ENCODE results near the gene IGLL5. TPM values are rescaled to one million over a fixed set of nuclear protein-coding genes. Genes with fewer than 3 reads are reported as not detected.

Gene IGLL5
- total and polyA plus RNA-seq, 9 of the 15 experiments (the other 6 are each of a cell fraction or from before 2014, with no cell fraction given), result not detected

DNA sequence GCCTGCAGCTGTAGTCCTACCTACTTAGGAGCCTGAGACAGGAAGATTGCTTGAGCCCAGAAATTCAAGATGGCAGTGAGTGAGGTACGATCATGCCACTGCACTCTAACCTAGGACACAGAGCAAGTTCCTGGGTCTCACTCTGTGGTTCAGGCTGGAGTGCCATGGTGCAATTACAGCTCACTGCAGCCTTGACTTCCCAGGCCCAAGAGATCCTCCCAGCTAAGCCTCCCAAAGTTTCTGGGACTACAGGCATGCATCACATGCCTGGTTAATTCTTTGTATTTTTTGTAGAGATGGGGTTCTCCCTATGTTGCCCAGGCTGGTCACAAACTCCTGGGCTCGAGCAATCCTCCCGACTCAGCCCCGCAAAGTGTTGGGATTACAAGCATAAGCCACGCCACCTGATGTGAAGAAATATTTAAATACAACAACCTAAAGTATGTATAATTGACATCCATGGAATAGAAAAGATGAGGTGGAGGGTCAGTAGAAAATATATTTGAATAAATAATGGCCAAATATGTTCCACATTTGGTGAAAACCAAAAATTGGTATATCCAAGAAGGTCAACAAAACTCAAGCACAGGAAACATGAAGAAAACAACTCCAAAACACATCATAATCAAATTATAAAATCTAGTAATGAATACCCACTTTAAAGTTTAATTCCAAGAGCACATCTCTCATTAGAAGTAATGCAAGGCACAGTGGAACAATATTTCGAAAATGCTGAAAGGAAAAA is 47.9 kb upstream of the IGLL5 start:
- Histone ChIP-seq H3K4me3 (no peak overlapping the region), H2AFZ (ENCODE audit: low read depth, low read length) (no peak overlapping the region), H3K36me3 (ENCODE audit: control insufficient read depth, insufficient read depth, low read length) (no peaks in the 10 kb centered on the region), H3K9ac (ENCODE audit: insufficient read depth in 1 of 2, low read depth in 2 of 2, low read length in 2 of 2) (no peak overlapping the region), H3K9me1 (ENCODE audit: control insufficient read depth, insufficient read depth, low read length) (peaks cover 3% of the 10 kb centered on the region), H4K20me1 (replicated peaks; ENCODE audit: control insufficient read depth, insufficient read depth, low read length) (no peaks in the 10 kb centered on the region), H3K4me2 (ENCODE audit: insufficient read depth, low read length) (no peak overlapping the region), H3K4me1 (replicated peaks in 1 of 2; ENCODE audit: control insufficient read depth in 2 of 2, insufficient read depth in 2 of 2, low read length in 2 of 2) (peaks cover 0 to 7% of the 10 kb centered on the region in 2 experiments; a peak in 1 of 5 replicates), H3K79me2 (ENCODE audit: control insufficient read depth, insufficient read depth, low read length) (no peaks in the 10 kb centered on the region), H3K27me3 (ENCODE audit: control insufficient read depth in 2 of 2, insufficient read depth in 2 of 2, low read length in 2 of 2) (peaks cover 17 to 28% of the 10 kb centered on the region in 2 experiments; a peak in 4 of 5 replicates), H3K27ac (ENCODE audit: extremely low read depth, low read depth, low read length) (no peak overlapping the region), H3K9me3 (replicated peaks; ENCODE audit: control insufficient read depth, insufficient read depth, low read depth, low read length) (no peaks in the 10 kb centered on the region)
- FAIRE-seq (no peak), ATAC-seq (0 out of 3 replicates have a peak, but pooled peaks have one; percentile 1), DNase-seq (ENCODE audit: extremely low read depth in 1 of 4, low spot score in 3 of 4) (no peak)
- ChIA-PET CTCF (ENCODE audit: low intra/inter-chr PET ratio) (interaction anchor here (0.5 to 1.4 kb wide), 3 partner anchors 9 to 154 kb away, joined by 3 to 5 read pairs (median 4); no protein-coding TSS in a partner anchor), POLR2A (interaction anchor here (0.6 to 4.2 kb wide), 11 partner anchors 10 to 197 kb away, joined by 3 to 40 read pairs (median 4); no protein-coding TSS in a partner anchor)
- no TSS peak for BruUV-seq (replicated peaks)
- intact Hi-C loops (cut with micrococcal nuclease), result loop anchor here (10.0 kb wide), 1 partner anchor 445 kb away; no protein-coding TSS in a partner anchor
- WGBS (ENCODE audit: insufficient coverage, low coverage, missing lambda C conversion rate), result 1% methylated on average over 6 of the region's 6 CpGs
- in situ Hi-C loops (cut with MboI), result no loop called here
- TF ChIP-seq, protein P1, sequence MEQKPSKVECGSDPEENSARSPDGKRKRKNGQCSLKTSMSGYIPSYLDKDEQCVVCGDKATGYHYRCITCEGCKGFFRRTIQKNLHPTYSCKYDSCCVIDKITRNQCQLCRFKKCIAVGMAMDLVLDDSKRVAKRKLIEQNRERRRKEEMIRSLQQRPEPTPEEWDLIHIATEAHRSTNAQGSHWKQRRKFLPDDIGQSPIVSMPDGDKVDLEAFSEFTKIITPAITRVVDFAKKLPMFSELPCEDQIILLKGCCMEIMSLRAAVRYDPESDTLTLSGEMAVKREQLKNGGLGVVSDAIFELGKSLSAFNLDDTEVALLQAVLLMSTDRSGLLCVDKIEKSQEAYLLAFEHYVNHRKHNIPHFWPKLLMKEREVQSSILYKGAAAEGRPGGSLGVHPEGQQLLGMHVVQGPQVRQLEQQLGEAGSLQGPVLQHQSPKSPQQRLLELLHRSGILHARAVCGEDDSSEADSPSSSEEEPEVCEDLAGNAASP (IDR thresholded peaks at IDR 0.05), result no peak
- TF ChIP-seq, protein P2, sequence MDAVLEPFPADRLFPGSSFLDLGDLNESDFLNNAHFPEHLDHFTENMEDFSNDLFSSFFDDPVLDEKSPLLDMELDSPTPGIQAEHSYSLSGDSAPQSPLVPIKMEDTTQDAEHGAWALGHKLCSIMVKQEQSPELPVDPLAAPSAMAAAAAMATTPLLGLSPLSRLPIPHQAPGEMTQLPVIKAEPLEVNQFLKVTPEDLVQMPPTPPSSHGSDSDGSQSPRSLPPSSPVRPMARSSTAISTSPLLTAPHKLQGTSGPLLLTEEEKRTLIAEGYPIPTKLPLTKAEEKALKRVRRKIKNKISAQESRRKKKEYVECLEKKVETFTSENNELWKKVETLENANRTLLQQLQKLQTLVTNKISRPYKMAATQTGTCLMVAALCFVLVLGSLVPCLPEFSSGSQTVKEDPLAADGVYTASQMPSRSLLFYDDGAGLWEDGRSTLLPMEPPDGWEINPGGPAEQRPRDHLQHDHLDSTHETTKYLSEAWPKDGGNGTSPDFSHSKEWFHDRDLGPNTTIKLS (IDR thresholded peaks at IDR 0.05; ENCODE audit: borderline replicate concordance, low read depth), result no peak
- TF ChIP-seq GTF2E2 (tag; IDR thresholded peaks at IDR 0.05) (no peak), ZNF785 (CRISPR knock-in tag; IDR thresholded peaks at IDR 0.05) (no peak), CBFA2T2 (conservative IDR thresholded peaks at IDR 0.05) (no peak), ZNF184 (CRISPR knock-in tag; IDR thresholded peaks at IDR 0.05) (peak; percentile 60; the same call in 1 of the 2 replicates), ZNF696 (CRISPR knock-in tag; conservative IDR thresholded peaks at IDR 0.05) (no peak), SLC30A9 (CRISPR knock-in tag; IDR thresholded peaks at IDR 0.05) (no peak), ZNF224 (CRISPR knock-in tag; IDR thresholded peaks at IDR 0.05) (peak; percentile 47; the same call in 1 of the 2 replicates), ZNF507 (tag; conservative IDR thresholded peaks at IDR 0.05) (no peak), GATAD2A (IDR thresholded peaks at IDR 0.05) (no peak), PHF8 (IDR thresholded peaks at IDR 0.05; ENCODE audit: borderline replicate concordance, low read length) (no peak), EWSR1 (IDR thresholded peaks at IDR 0.05; ENCODE audit: borderline replicate concordance, low read depth, partially characterized antibody) (no peak), RNF2 (IDR thresholded peaks at IDR 0.05) (no peak)
- TF ChIP-seq, protein P3, sequence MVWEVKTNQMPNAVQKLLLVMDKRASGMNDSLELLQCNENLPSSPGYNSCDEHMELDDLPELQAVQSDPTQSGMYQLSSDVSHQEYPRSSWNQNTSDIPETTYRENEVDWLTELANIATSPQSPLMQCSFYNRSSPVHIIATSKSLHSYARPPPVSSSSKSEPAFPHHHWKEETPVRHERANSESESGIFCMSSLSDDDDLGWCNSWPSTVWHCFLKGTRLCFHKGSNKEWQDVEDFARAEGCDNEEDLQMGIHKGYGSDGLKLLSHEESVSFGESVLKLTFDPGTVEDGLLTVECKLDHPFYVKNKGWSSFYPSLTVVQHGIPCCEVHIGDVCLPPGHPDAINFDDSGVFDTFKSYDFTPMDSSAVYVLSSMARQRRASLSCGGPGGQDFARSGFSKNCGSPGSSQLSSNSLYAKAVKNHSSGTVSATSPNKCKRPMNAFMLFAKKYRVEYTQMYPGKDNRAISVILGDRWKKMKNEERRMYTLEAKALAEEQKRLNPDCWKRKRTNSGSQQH (CRISPR knock-in tag; IDR thresholded peaks at IDR 0.05), result no peak
- TF ChIP-seq, protein P4, sequence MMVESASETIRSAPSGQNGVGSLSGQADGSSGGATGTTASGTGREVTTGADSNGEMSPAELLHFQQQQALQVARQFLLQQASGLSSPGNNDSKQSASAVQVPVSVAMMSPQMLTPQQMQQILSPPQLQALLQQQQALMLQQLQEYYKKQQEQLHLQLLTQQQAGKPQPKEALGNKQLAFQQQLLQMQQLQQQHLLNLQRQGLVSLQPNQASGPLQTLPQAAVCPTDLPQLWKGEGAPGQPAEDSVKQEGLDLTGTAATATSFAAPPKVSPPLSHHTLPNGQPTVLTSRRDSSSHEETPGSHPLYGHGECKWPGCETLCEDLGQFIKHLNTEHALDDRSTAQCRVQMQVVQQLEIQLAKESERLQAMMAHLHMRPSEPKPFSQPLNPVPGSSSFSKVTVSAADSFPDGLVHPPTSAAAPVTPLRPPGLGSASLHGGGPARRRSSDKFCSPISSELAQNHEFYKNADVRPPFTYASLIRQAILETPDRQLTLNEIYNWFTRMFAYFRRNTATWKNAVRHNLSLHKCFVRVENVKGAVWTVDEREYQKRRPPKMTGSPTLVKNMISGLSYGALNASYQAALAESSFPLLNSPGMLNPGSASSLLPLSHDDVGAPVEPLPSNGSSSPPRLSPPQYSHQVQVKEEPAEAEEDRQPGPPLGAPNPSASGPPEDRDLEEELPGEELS (CRISPR knock-in tag; IDR thresholded peaks at IDR 0.05; ENCODE audit: borderline replicate concordance), result 0 out of 2 replicates have a peak, but pooled peaks have one; percentile 82

Data from K562 (cell line).